Measurements from ENCODE around the gene GTPBP3. TPM values are rescaled to one million over a fixed set of nuclear protein-coding genes. Genes with fewer than 3 reads are reported as not detected.
A peak's percentile ranks its signal among the peaks of the same experiment; 100 is the strongest.

GTPBP3 gene
- total RNA-seq, 1 donor from 2014 or later, result 256 TPM

- intact Hi-C loops (cut with DNase I), result no loop called here
- peaks cover 13 to 18% of the 10 kb centered on the region in 2 donors for H3K4me1 ChIP-seq
- peak overlapping the region; percentile 0 to 1 for H3K27ac ChIP-seq
These were observed 14.5 kb upstream of the GTPBP3 start for GRCh38 chr19:17322854-17323253.

GRCh38 chr19:17323300-17323963 is 13.9 kb upstream of the GTPBP3 start:
- intact Hi-C loops (cut with DNase I), result no loop called here
- Histone ChIP-seq H3K4me3 (peak overlapping the region; percentile 17 to 51), H3K27ac (peak overlapping the region in 1 of 2 donors; percentile 39), H3K4me1 (peaks cover 13 to 18% of the 10 kb centered on the region in 2 donors), H3K36me3 (peaks cover 30 to 33% of the 10 kb centered on the region in 2 donors), H3K27me3 (no peaks in the 10 kb centered on the region), H3K9me3 (no peaks in the 10 kb centered on the region)
- no peak for DNase-seq (ENCODE audit: low spot score in 2 of 2)
- TF ChIP-seq CTCF (IDR thresholded peaks at IDR 0.05), result no peak

More at GRCh38 chr19:17322854-17323253, 14.5 kb upstream of the GTPBP3 start:
- Histone ChIP-seq H3K4me3 (peak overlapping the region in 1 of 2 donors; percentile 51), H3K27me3 (no peaks in the 10 kb centered on the region), H3K36me3 (peaks cover 30 to 33% of the 10 kb centered on the region in 2 donors), H3K9me3 (no peaks in the 10 kb centered on the region)
- TF ChIP-seq CTCF (IDR thresholded peaks at IDR 0.05), result no peak
- DNase-seq (ENCODE audit: low spot score in 2 of 2), result no peak

- Histone ChIP-seq H3K4me3 (peak overlapping the region; percentile 17 to 51), H3K36me3 (peaks cover 29% of the 10 kb centered on the region in 2 donors), H3K9me3 (no peaks in the 10 kb centered on the region), H3K27ac (peak overlapping the region in 1 of 2 donors; percentile 39), H3K27me3 (no peaks in the 10 kb centered on the region), H3K4me1 (peaks cover 13 to 18% of the 10 kb centered on the region in 2 donors)
- TF ChIP-seq CTCF (IDR thresholded peaks at IDR 0.05), result no peak
- intact Hi-C loops (cut with DNase I), result no loop called here
- DNase-seq (ENCODE audit: low spot score in 2 of 2), result no peak
These were observed 13.4 kb upstream of the GTPBP3 start for GRCh38 chr19:17323964-17324332.

GRCh38 chr19:17324357-17325114 is 12.8 kb upstream of the GTPBP3 start:
- H3K27me3 ChIP-seq, result no peaks in the 10 kb centered on the region
- peaks cover 13 to 18% of the 10 kb centered on the region in 2 donors for H3K4me1 ChIP-seq
- intact Hi-C loops (cut with DNase I), result no loop called here
- no peaks in the 10 kb centered on the region for H3K9me3 ChIP-seq
- H3K36me3 ChIP-seq, result peaks cover 23 to 24% of the 10 kb centered on the region in 2 donors
- no peak for TF ChIP-seq CTCF (IDR thresholded peaks at IDR 0.05)
- H3K27ac ChIP-seq, result peak overlapping the region in 1 of 2 donors; percentile 39
- DNase-seq (ENCODE audit: low spot score in 2 of 2), result no peak
- H3K4me3 ChIP-seq, result no peak overlapping the region

- H3K4me1 ChIP-seq, result peaks cover 13 to 18% of the 10 kb centered on the region in 2 donors
- no peak overlapping the region for H3K27ac ChIP-seq
- H3K36me3 ChIP-seq, result peaks cover 17 to 18% of the 10 kb centered on the region in 2 donors
- no peak overlapping the region for H3K4me3 ChIP-seq
- intact Hi-C loops (cut with DNase I), result no loop called here
- DNase-seq (ENCODE audit: low spot score in 2 of 2), result no peak
- no peaks in the 10 kb centered on the region for H3K9me3 ChIP-seq
- no peak for TF ChIP-seq CTCF (IDR thresholded peaks at IDR 0.05)
- no peaks in the 10 kb centered on the region for H3K27me3 ChIP-seq
These were observed 12.2 kb upstream of the GTPBP3 start for GRCh38 chr19:17325133-17325532.
